HepG2 (cell line): ENCODE data around the gene MTMR10. TPM values are rescaled to one million over a fixed set of nuclear protein-coding genes. Genes with fewer than 3 reads are reported as not detected.

ENCODE experiments used
- ATAC-seq: fragments of 200-7000 bp; cut with Tn5 transposase; 3 replicates; pipeline ENCODE4 v1.9.1; 2020; ENCODE audit warnings: mild to moderate bottlenecking, moderate library complexity
- BruUV-seq: library from RNA; stranded (reverse); fragments of 400-500 nt; replicated peaks from 2 replicates; lab custom pipeline; 2021; lab: Mats Ljungman, UMichigan
- CTCF ChIA-PET: fragments of 300-600 bp; formaldehyde crosslinking; extraction: SDS; loops from one replicate; lab custom pipeline; 2021; ENCODE audit warnings: low total read pairs, inconsistent platforms, low intra/inter-chr PET ratio; lab: Yijun Ruan, JAX
- POLR2A ChIA-PET: fragments of 350-600 bp; sonication (Branson Sonifier 250); formaldehyde crosslinking; loops from one replicate; lab custom pipeline; 2020; ENCODE audit warnings: antibody characterized with exemption, inconsistent platforms; lab: Yijun Ruan, JAX
- DNase-seq: peaks from one replicate; pipeline ENCODE4 v3.0.0-alpha.2; 2015; ENCODE audit warnings: low spot score
- FAIRE-seq: peaks from 3 replicates; lab custom pipeline; 2011; peaks lifted over from hg19 to GRCh38; lab: Jason Lieb, UNC
- H2AFZ ChIP-seq: one replicate; pipeline ENCODE4 v1.6.1; 2011; ENCODE audit warnings: low read length, inconsistent platforms
- H3K27ac ChIP-seq: fragments of 300-600 bp; 3 replicates; pipeline ENCODE4 v1.8.0; 2011; ENCODE audit warnings: mixed run types, mild to moderate bottlenecking, mixed read lengths, low read length, inconsistent platforms; ENCODE audit not compliant: insufficient read depth; ENCODE audit errors: extremely low read length
- H3K27me3 ChIP-seq, 2 experiments: fragments of 200-600 bp in 1 of 2; 2 replicates in 1 of 2; 3 replicates in 1 of 2; pipeline versions ENCODE4 v1.6.0 to v1.8.0; 2011; ENCODE audit warnings: low read length in 2 of 2, mild to moderate bottlenecking in 2 of 2, moderate library complexity in 2 of 2, inconsistent platforms in 1 of 2; ENCODE audit not compliant: insufficient read depth in 2 of 2, control insufficient read depth in 1 of 2
- H3K36me3 ChIP-seq, 2 experiments: fragments of 200-600 bp in 1 of 2; replicated peaks in 1 of 2; 2 replicates in 1 of 2; 3 replicates in 1 of 2; pipeline versions ENCODE4 v1.5.1 to v1.8.0; 2011; ENCODE audit warnings: low read length in 2 of 2, inconsistent platforms in 1 of 2; ENCODE audit not compliant: insufficient read depth in 2 of 2, control insufficient read depth in 1 of 2
- H3K4me1 ChIP-seq: 2 replicates; pipeline ENCODE4 v1.5.1; 2012; ENCODE audit warnings: low read length, inconsistent platforms; ENCODE audit not compliant: insufficient read depth
- H3K4me2 ChIP-seq: 2 replicates; pipeline ENCODE4 v1.6.0; 2011; ENCODE audit warnings: low read depth, low read length, inconsistent platforms
- H3K4me3 ChIP-seq, 3 experiments: fragments of 200-600 bp in 1 of 3; sonication (generic), shearing (Covaris generic) in 1 of 3; replicated peaks in 1 of 3; 2 replicates each; pipeline ENCODE4 v1.5.1; 2011 to 2016; ENCODE audit warnings: low read length in 3 of 3, inconsistent platforms in 2 of 3, low read depth in 2 of 3, mild to moderate bottlenecking in 2 of 3, control low read depth in 1 of 3, mixed read lengths in 1 of 3; ENCODE audit not compliant: insufficient read depth in 1 of 3
- H3K79me2 ChIP-seq: one replicate; pipeline ENCODE4 v1.6.1; 2011; ENCODE audit warnings: low read length, inconsistent platforms; ENCODE audit not compliant: insufficient read depth
- H3K9ac ChIP-seq: 2 replicates; pipeline ENCODE4 v1.6.0; 2011; ENCODE audit warnings: mild to moderate bottlenecking, low read depth, low read length, inconsistent platforms; ENCODE audit not compliant: insufficient read depth
- H3K9me3 ChIP-seq: 2 replicates; pipeline ENCODE4 v1.5.1; 2012; ENCODE audit warnings: mild to moderate bottlenecking, low read length
- H4K20me1 ChIP-seq: 2 replicates; pipeline ENCODE4 v1.6.0; 2011; ENCODE audit warnings: inconsistent platforms, mild to moderate bottlenecking, low read length, moderate library complexity; ENCODE audit not compliant: insufficient read depth
- DMTF1 ChIP-seq: sonication (generic); formaldehyde crosslinking; IDR thresholded peaks from 2 replicates; pipeline ENCODE4 v1.4.0; 2020; ENCODE audit warnings: mild to moderate bottlenecking, missing genetic modification reagents
- ESRRA ChIP-seq: sonication (generic); formaldehyde crosslinking; IDR thresholded peaks from 2 replicates; pipeline ENCODE4 v1.5.1; 2020; ENCODE audit warnings: mild to moderate bottlenecking, low read depth, missing genetic modification reagents
- ISX ChIP-seq: sonication (generic); formaldehyde crosslinking; conservative IDR thresholded peaks from 2 replicates; pipeline ENCODE4 v1.5.0; 2020; ENCODE audit warnings: missing genetic modification reagents
- NR2F1 ChIP-seq, 2 experiments: fragments of 450-650 bp in 1 of 2; formaldehyde crosslinking in 1 of 2; IDR thresholded peaks; 2 replicates each; pipeline versions ENCODE4 v1.5.0 to v1.6.1; 2016 to 2020; ENCODE audit warnings: mild to moderate bottlenecking in 1 of 2, missing compliant biosample characterization in 1 of 2, missing genetic modification reagents in 1 of 2, moderate library complexity in 1 of 2
- SMAD3 ChIP-seq: sonication (generic); formaldehyde crosslinking; IDR thresholded peaks from 2 replicates; pipeline ENCODE4 v1.4.0; 2020; ENCODE audit warnings: missing genetic modification reagents
- TFDP1 ChIP-seq: IDR thresholded peaks from 2 replicates; pipeline ENCODE4 v1.6.1; 2016; ENCODE audit warnings: missing compliant biosample characterization, missing genetic modification reagents, borderline replicate concordance
- ZC3H13 ChIP-seq: sonication (generic); formaldehyde crosslinking; IDR thresholded peaks from 2 replicates; pipeline ENCODE4 v1.8.1; 2023; ENCODE audit warnings: mild to moderate bottlenecking, missing genetic modification reagents, moderate library complexity
- ZNF30 ChIP-seq: sonication (generic); formaldehyde crosslinking; IDR thresholded peaks from 2 replicates; pipeline ENCODE4 v1.5.0; 2020; ENCODE audit warnings: mild to moderate bottlenecking, missing genetic modification reagents
- ZNF317 ChIP-seq: sonication (generic); formaldehyde crosslinking; IDR thresholded peaks from 2 replicates; pipeline ENCODE4 v1.5.0; 2020; ENCODE audit warnings: mild to moderate bottlenecking, missing genetic modification reagents
- ZNF329 ChIP-seq: sonication (generic); formaldehyde crosslinking; IDR thresholded peaks from 2 replicates; pipeline ENCODE4 v1.9.0; 2021; ENCODE audit warnings: low read depth, mild to moderate bottlenecking, missing genetic modification reagents
- ZNF609 ChIP-seq: sonication (generic); formaldehyde crosslinking; IDR thresholded peaks from 2 replicates; pipeline ENCODE4 v1.4.0; 2020; ENCODE audit warnings: mild to moderate bottlenecking, missing genetic modification reagents, borderline replicate concordance
- WGBS: methylation state at CpG from one replicate; pipeline ENCODE4 v1.1.6; 2017; ENCODE audit warnings: low lambda C conversion rate; 5-methylcytosine and 5-hydroxymethylcytosine counted together
- in situ Hi-C: cut with HindIII; loops from 2 replicates; pipeline ENCODE4 v1.10.0; 2017; ENCODE audit warnings: low pct_unique_long_range_greater_than_20kb; ENCODE audit not compliant: extremely low pct_ligation_motif_present
- intact Hi-C: fragments of 100-400 bp; cut with micrococcal nuclease; formaldehyde crosslinking; loops from one replicate; pipeline ENCODE4 v1.10.0; 2022; ENCODE audit not compliant: unreplicated experiment
- polyA plus RNA-seq, 8 experiments: library from polyadenylated mRNA; depleted of rRNA in 3 of 8; stranded (reverse) in 7 of 8; unstranded in 1 of 8; fragments of >200 nt; fragmentation: Illumina TruSeq in 4 of 8; extraction: Trizol in 4 of 8; gene quantifications; 2 replicates each; pipeline versions ENCODE4 v1.2.1 to v1.2.3, GENCODE V29; 2011 to 2016; ENCODE audit warnings: low read depth in 4 of 8, missing spikeins in 1 of 8, mixed read lengths in 1 of 8; ENCODE audit not compliant: insufficient read depth in 1 of 8
- total RNA-seq, 5 experiments: library from RNA; depleted of rRNA; stranded (reverse); fragments of >200 nt; fragmentation: Illumina TruSeq; extraction: Trizol; gene quantifications; 2 replicates each; pipeline ENCODE4 v1.2.3, GENCODE V29; 2016; ENCODE audit warnings: low read depth in 1 of 5

Gene MTMR10
- total and polyA plus RNA-seq, 2 of the 13 experiments (the other 11 are each of a cell fraction or from before 2014, with no cell fraction given), result 10.2 to 17.4 TPM

GRCh38 chr15:30984118-30984517 lies 7.3 kb downstream of the MTMR10 start:
- H3K4me1 ChIP-seq, result peaks cover 45% of the 10 kb centered on the region
- H3K9me3 ChIP-seq, result no peaks in the 10 kb centered on the region
- no TSS peak for BruUV-seq
- H3K36me3 ChIP-seq, result peaks cover 15 to 36% of the 10 kb centered on the region in 2 experiments
- DNase-seq, result no peak
- no peak for FAIRE-seq
- H3K27ac ChIP-seq, result no peak overlapping the region
- intact Hi-C loops, result no loop called here
- 96% methylated on average over 3 of the region's 3 CpGs for WGBS
- no peak overlapping the region for H3K9ac ChIP-seq
- H3K79me2 ChIP-seq, result peaks cover 57% of the 10 kb centered on the region
- no peaks in the 10 kb centered on the region; the same call in 1 of the 2 replicates for H4K20me1 ChIP-seq
- ATAC-seq, result no peak
- no peak overlapping the region for H3K4me2 ChIP-seq
- CTCF ChIA-PET, result no interaction called here
- H3K4me3 ChIP-seq, result no peak overlapping the region
- in situ Hi-C loops, result loop anchor here (25.0 kb wide), 1 partner anchor 153 kb away; no protein-coding TSS in a partner anchor
- POLR2A ChIA-PET, result no interaction called here
- H3K27me3 ChIP-seq, result no peaks in the 10 kb centered on the region
- H2AFZ ChIP-seq, result no peak overlapping the region
- TF ChIP-seq ESRRA (no peak), ZNF317 (CRISPR knock-in tag) (no peak), NR2F1 (CRISPR knock-in tag; IDR thresholded peaks at IDR 0.05) (no peak), ZNF609 (CRISPR knock-in tag) (no peak), ISX (CRISPR knock-in tag) (no peak), ZC3H13 (CRISPR knock-in tag) (no peak), SMAD3 (CRISPR knock-in tag) (no peak), ZNF30 (CRISPR knock-in tag) (no peak), TFDP1 (CRISPR knock-in tag) (no peak), DMTF1 (CRISPR knock-in tag) (no peak), ZNF329 (CRISPR knock-in tag) (no peak)
